Trophoblast cell (in vitro differentiated cells and primary cell): ENCODE results near the gene TDRD6.
"Not testable (repeated sequence)": the region's sequence is repeated elsewhere in the genome, so short reads cannot be mapped to it uniquely, and the experiment has no call there.

ENCODE experiments used
- DNase-seq, 2 donors: peaks; one replicate each; pipeline ENCODE4 v3.0.0-alpha.2; 2016
- H2AFZ ChIP-seq: 2 replicates; pipeline ENCODE4 v1.6.1; 2013; ENCODE audit warnings: low read length, moderate library complexity, mild to moderate bottlenecking; ENCODE audit not compliant: insufficient read depth, poor library complexity
- H2AK5ac ChIP-seq: 2 replicates; pipeline ENCODE4 v1.6.1; 2013; ENCODE audit warnings: mild to moderate bottlenecking, low read length
- H2BK120ac ChIP-seq: 2 replicates; pipeline ENCODE4 v1.6.1; 2013; ENCODE audit warnings: low read length, mild to moderate bottlenecking, moderate library complexity; ENCODE audit not compliant: insufficient read depth, poor library complexity
- H2BK12ac ChIP-seq: 2 replicates; pipeline ENCODE4 v1.6.1; 2013; ENCODE audit warnings: mild to moderate bottlenecking, low read length, moderate library complexity
- H2BK5ac ChIP-seq: 2 replicates; pipeline ENCODE4 v1.6.1; 2013; ENCODE audit warnings: low read length, low read depth, moderate library complexity, mild to moderate bottlenecking; ENCODE audit not compliant: poor library complexity
- H3K14ac ChIP-seq: 2 replicates; pipeline ENCODE4 v1.6.1; 2013; ENCODE audit warnings: mild to moderate bottlenecking, low read length
- H3K18ac ChIP-seq: 2 replicates; pipeline ENCODE4 v1.6.1; 2013; ENCODE audit warnings: mild to moderate bottlenecking, low read length
- H3K23ac ChIP-seq: 2 replicates; pipeline ENCODE4 v1.6.1; 2013; ENCODE audit warnings: low read length
- H3K27ac ChIP-seq: 2 replicates; pipeline ENCODE4 v1.5.1; 2013; ENCODE audit warnings: low read depth, mild to moderate bottlenecking, inconsistent platforms, low read length, moderate library complexity
- H3K27me3 ChIP-seq: 2 replicates; pipeline ENCODE4 v1.6.1; 2013; ENCODE audit warnings: inconsistent platforms, mild to moderate bottlenecking, low read length, moderate library complexity; ENCODE audit not compliant: insufficient read depth
- H3K36me3 ChIP-seq, 2 experiments: 1 replicate in 1 of 2; 2 replicates in 1 of 2; pipeline ENCODE4 v1.6.1; 2013; ENCODE audit warnings: low read length in 2 of 2, mild to moderate bottlenecking in 2 of 2, moderate library complexity in 1 of 2; ENCODE audit not compliant: insufficient read depth in 2 of 2, control insufficient read depth in 1 of 2
- H3K4ac ChIP-seq: 2 replicates; pipeline ENCODE4 v1.6.1; 2013; ENCODE audit warnings: low read depth, mild to moderate bottlenecking, low read length, moderate library complexity
- H3K4me1 ChIP-seq, 2 experiments: 1 replicate in 1 of 2; 2 replicates in 1 of 2; pipeline ENCODE4 v1.6.1; 2013; ENCODE audit warnings: low read length in 2 of 2, mild to moderate bottlenecking in 2 of 2, moderate library complexity in 1 of 2; ENCODE audit not compliant: insufficient read depth in 2 of 2, control insufficient read depth in 1 of 2
- H3K4me2 ChIP-seq: 2 replicates; pipeline ENCODE4 v1.6.1; 2013; ENCODE audit warnings: inconsistent platforms, mild to moderate bottlenecking, low read length, moderate library complexity
- H3K4me3 ChIP-seq: 2 replicates; pipeline ENCODE4 v1.5.1; 2013; ENCODE audit warnings: mild to moderate bottlenecking, low read depth, low read length, inconsistent platforms
- H3K79me1 ChIP-seq: one replicate; pipeline ENCODE4 v1.6.1; 2013; ENCODE audit warnings: low read length
- H3K79me2 ChIP-seq: 2 replicates; pipeline ENCODE4 v1.6.1; 2013; ENCODE audit warnings: low read length, mild to moderate bottlenecking; ENCODE audit not compliant: control insufficient read depth, insufficient read depth, poor library complexity
- H3K9ac ChIP-seq: 2 replicates; pipeline ENCODE4 v1.6.1; 2013; ENCODE audit warnings: mild to moderate bottlenecking, low read length
- H3K9me3 ChIP-seq: 2 replicates; pipeline ENCODE4 v1.6.1; 2013; ENCODE audit warnings: low read depth, mild to moderate bottlenecking, control low read depth, inconsistent platforms, low read length; ENCODE audit not compliant: insufficient read depth
- H4K12ac ChIP-seq: 2 replicates; pipeline ENCODE4 v1.6.1; 2013; ENCODE audit warnings: low read depth, mild to moderate bottlenecking, low read length, moderate library complexity
- H4K8ac ChIP-seq: 2 replicates; pipeline ENCODE4 v1.6.1; 2013; ENCODE audit warnings: low read depth, mild to moderate bottlenecking, low read length, moderate library complexity
- H4K91ac ChIP-seq: one replicate; pipeline ENCODE4 v1.6.1; 2013; ENCODE audit warnings: low read depth, mild to moderate bottlenecking, low read length, moderate library complexity
- WGBS: extraction: QIAGEN DNeasy Blood & Tissue Kit; methylation state at CpG from one replicate; pipeline ENCODE4 v1.1.7; 2013; ENCODE audit warnings: missing lambda C conversion rate; ENCODE audit not compliant: insufficient read length, insufficient coverage; ENCODE audit errors: extremely low coverage; 5-methylcytosine and 5-hydroxymethylcytosine counted together

The TDRD6 gene

GRCh38 chr6:46741910-46742309 lies 54.2 kb downstream of the TDRD6 start:
- H4K8ac ChIP-seq = no peak overlapping the region
- no peaks in the 10 kb centered on the region for H3K79me2 ChIP-seq
- no peaks in the 10 kb centered on the region for H3K9me3 ChIP-seq
- H3K4me3 ChIP-seq = no peak overlapping the region
- no peak overlapping the region for H4K91ac ChIP-seq
- no peak overlapping the region for H3K27ac ChIP-seq
- H3K14ac ChIP-seq = no peak overlapping the region
- no peak overlapping the region for H3K4ac ChIP-seq
- H2BK5ac ChIP-seq = no peak overlapping the region
- H3K4me2 ChIP-seq = no peak overlapping the region
- H3K79me1 ChIP-seq = no peaks in the 10 kb centered on the region
- no peak overlapping the region for H3K18ac ChIP-seq
- H3K4me1 ChIP-seq = no peaks in the 10 kb centered on the region
- no peak for DNase-seq
- no peak overlapping the region for H2AFZ ChIP-seq
- no peak overlapping the region for H2BK12ac ChIP-seq
- no peaks in the 10 kb centered on the region for H3K36me3 ChIP-seq
- H3K27me3 ChIP-seq = no peaks in the 10 kb centered on the region
- WGBS = no CpG with 5 or more reads among the region's 4 CpGs
- H2AK5ac ChIP-seq = no peak overlapping the region
- no peak overlapping the region for H3K9ac ChIP-seq
- no peak overlapping the region for H2BK120ac ChIP-seq
- no peak overlapping the region for H4K12ac ChIP-seq
- no peak overlapping the region for H3K23ac ChIP-seq

- Histone ChIP-seq H2BK120ac (no peak overlapping the region), H3K18ac (no peak overlapping the region), H3K36me3 (no peaks in the 10 kb centered on the region), H3K9me3 (no peaks in the 10 kb centered on the region), H2AFZ (no peak overlapping the region), H4K12ac (no peak overlapping the region), H3K79me1 (no peaks in the 10 kb centered on the region), H3K4me1 (no peaks in the 10 kb centered on the region), H3K4ac (no peak overlapping the region), H3K23ac (no peak overlapping the region), H2AK5ac (no peak overlapping the region), H3K9ac (no peak overlapping the region), H3K14ac (no peak overlapping the region), H4K91ac (no peak overlapping the region), H3K79me2 (no peaks in the 10 kb centered on the region), H3K27ac (no peak overlapping the region), H3K27me3 (no peaks in the 10 kb centered on the region), H4K8ac (no peak overlapping the region), H3K4me2 (no peak overlapping the region), H3K4me3 (no peak overlapping the region), H2BK5ac (no peak overlapping the region), H2BK12ac (no peak overlapping the region)
- no CpG with 5 or more reads among the region's 1 CpG for WGBS
- no peak for DNase-seq
Observed at GRCh38 chr6:46743425-46744158, 55.9 kb downstream of the TDRD6 start.

- not testable (repeated sequence) for H2BK12ac ChIP-seq, DNase-seq
Observed at GRCh38 chr6:46744159-46744725, 56.6 kb downstream of the TDRD6 start.

GRCh38 chr6:46745973-46746372 lies 58.3 kb downstream of the TDRD6 start:
- no peaks in the 10 kb centered on the region for H3K4me1 ChIP-seq
- no peak overlapping the region for H2BK12ac ChIP-seq
- H3K9ac ChIP-seq = no peak overlapping the region
- WGBS = no CpG with 5 or more reads among the region's 2 CpGs
- no peaks in the 10 kb centered on the region for H3K79me2 ChIP-seq
- no peak overlapping the region for H3K4ac ChIP-seq
- no peak overlapping the region for H4K91ac ChIP-seq
- no peak overlapping the region for H2BK5ac ChIP-seq
- no peak overlapping the region for H4K8ac ChIP-seq
- no peak overlapping the region for H3K18ac ChIP-seq
- no peak overlapping the region for H3K4me3 ChIP-seq
- H2AK5ac ChIP-seq = no peak overlapping the region
- no peak for DNase-seq
- no peaks in the 10 kb centered on the region for H3K27me3 ChIP-seq
- no peaks in the 10 kb centered on the region for H3K36me3 ChIP-seq
- H3K9me3 ChIP-seq = no peaks in the 10 kb centered on the region
- no peak overlapping the region for H3K23ac ChIP-seq
- no peak overlapping the region for H3K4me2 ChIP-seq
- no peak overlapping the region for H4K12ac ChIP-seq
- no peaks in the 10 kb centered on the region for H3K79me1 ChIP-seq
- no peak overlapping the region for H3K14ac ChIP-seq
- no peak overlapping the region for H2AFZ ChIP-seq
- H2BK120ac ChIP-seq = no peak overlapping the region
- H3K27ac ChIP-seq = no peak overlapping the region

More at GRCh38 chr6:46744159-46744725, 56.6 kb downstream of the TDRD6 start:
- H3K9ac ChIP-seq, H3K79me1 ChIP-seq, H3K4me3 ChIP-seq, H4K12ac ChIP-seq, H2BK5ac ChIP-seq, H3K4me1 ChIP-seq, H4K8ac ChIP-seq, H2AFZ ChIP-seq, H3K27me3 ChIP-seq, H3K18ac ChIP-seq, H3K4me2 ChIP-seq, H3K23ac ChIP-seq, H3K4ac ChIP-seq, H2AK5ac ChIP-seq, H3K36me3 ChIP-seq, H4K91ac ChIP-seq, H2BK120ac ChIP-seq, H3K79me2 ChIP-seq, H3K14ac ChIP-seq, H3K9me3 ChIP-seq, H3K27ac ChIP-seq: not testable (repeated sequence)
- WGBS = no CpG with 5 or more reads among the region's 3 CpGs
